ENCODE measurements around the gene MAGEF1. TPM values are rescaled to one million over a fixed set of nuclear protein-coding genes. Genes with fewer than 3 reads are reported as not detected.

MAGEF1 gene
- total RNA-seq, 2 donors from 2014 or later, result 50.2 to 71.6 TPM

- Histone ChIP-seq H3K27me3 (replicated peaks; ENCODE audit: insufficient read depth) (no peaks in the 10 kb centered on the region), H3K36me3 (no peaks in the 10 kb centered on the region), H3K4me3 (no peak overlapping the region), H3K4me1 (replicated peaks) (no peaks in the 10 kb centered on the region), H3K9me3 (no peaks in the 10 kb centered on the region), H3K27ac (no peak overlapping the region)
- intact Hi-C loops (cut with DNase I), result no loop called here
- TF ChIP-seq POLR2AphosphoS5 (IDR thresholded peaks at IDR 0.05) (no peak), POLR2A (IDR thresholded peaks at IDR 0.05) (no peak)
- TF ChIP-seq, protein P1, sequence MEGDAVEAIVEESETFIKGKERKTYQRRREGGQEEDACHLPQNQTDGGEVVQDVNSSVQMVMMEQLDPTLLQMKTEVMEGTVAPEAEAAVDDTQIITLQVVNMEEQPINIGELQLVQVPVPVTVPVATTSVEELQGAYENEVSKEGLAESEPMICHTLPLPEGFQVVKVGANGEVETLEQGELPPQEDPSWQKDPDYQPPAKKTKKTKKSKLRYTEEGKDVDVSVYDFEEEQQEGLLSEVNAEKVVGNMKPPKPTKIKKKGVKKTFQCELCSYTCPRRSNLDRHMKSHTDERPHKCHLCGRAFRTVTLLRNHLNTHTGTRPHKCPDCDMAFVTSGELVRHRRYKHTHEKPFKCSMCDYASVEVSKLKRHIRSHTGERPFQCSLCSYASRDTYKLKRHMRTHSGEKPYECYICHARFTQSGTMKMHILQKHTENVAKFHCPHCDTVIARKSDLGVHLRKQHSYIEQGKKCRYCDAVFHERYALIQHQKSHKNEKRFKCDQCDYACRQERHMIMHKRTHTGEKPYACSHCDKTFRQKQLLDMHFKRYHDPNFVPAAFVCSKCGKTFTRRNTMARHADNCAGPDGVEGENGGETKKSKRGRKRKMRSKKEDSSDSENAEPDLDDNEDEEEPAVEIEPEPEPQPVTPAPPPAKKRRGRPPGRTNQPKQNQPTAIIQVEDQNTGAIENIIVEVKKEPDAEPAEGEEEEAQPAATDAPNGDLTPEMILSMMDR (IDR thresholded peaks at IDR 0.05), result no peak
- DNase-seq (ENCODE audit: low spot score), result no peak
- WGBS, result 97% methylated on average over 11 of the region's 11 CpGs
These were observed 29.2 kb downstream of the MAGEF1 start for GRCh38 chr3:184682671-184683070.

DNA sequence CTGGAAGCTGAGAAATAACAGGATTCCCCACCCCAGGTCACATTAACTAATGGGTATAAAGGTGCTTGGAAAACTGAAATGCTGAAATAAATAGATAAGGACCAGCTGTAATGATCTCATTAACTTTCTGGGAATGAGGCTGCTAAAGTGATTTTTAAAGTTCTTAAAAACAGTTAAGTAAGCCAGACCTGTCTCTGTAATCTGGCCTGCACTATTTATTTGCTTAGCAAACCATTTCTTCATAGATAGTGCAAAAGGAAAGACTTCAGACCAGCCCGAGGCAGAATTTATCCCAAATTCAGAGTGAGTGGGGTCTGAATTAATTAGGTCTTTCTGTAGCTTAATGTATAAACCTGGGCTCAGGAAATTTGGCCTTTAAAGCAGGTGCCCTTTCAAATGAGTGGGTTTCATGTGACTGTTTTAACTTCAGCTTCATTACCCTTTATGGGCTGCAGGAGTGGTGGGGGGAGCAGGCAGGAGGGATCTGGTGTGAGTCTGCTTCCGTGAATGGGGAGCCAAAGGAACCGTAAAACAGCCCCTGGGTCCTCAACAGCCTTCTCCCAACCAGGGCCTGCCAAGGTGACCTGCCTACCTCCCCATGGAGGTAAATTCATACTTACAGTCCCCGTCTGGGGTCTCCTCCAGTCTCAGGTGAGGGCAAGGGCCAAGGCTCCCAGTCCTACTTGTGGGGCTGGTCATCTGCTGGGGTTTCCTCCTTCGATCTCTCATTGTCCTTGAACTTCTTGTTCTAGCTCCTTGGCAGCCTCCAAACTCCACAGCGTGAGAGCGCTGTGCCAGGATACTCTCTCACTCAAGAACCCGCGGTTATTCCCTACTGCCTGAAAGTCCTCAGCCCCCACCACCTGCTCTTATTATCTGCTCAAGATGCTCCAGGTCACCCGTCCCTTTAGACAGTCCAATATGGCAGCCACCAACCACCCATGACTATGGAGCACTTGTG, 31.2 kb downstream of the MAGEF1 start:
- WGBS, result 77% methylated on average over 10 of the region's 10 CpGs
- H3K4me1 ChIP-seq (replicated peaks), result no peaks in the 10 kb centered on the region
- no peak for DNase-seq (ENCODE audit: low spot score)

GRCh38 chr3:184679056-184679816, 32.6 kb downstream of the MAGEF1 start:
- TF ChIP-seq, protein P1 (IDR thresholded peaks at IDR 0.05), result no peak
- TF ChIP-seq POLR2A (IDR thresholded peaks at IDR 0.05) (no peak), POLR2AphosphoS5 (IDR thresholded peaks at IDR 0.05) (no peak)
- H3K4me3 ChIP-seq, result no peak overlapping the region
- H3K4me1 ChIP-seq (replicated peaks), result no peaks in the 10 kb centered on the region
- peak overlapping the region in 1 of 2 donors; percentile 49 for H3K27ac ChIP-seq
- intact Hi-C loops (cut with DNase I), result no loop called here
- H3K27me3 ChIP-seq (replicated peaks; ENCODE audit: insufficient read depth), result no peaks in the 10 kb centered on the region
- no peak for DNase-seq (ENCODE audit: low spot score)
- WGBS, result 44% methylated on average over 24 of the region's 24 CpGs
- no peaks in the 10 kb centered on the region for H3K36me3 ChIP-seq
- no peaks in the 10 kb centered on the region for H3K9me3 ChIP-seq

More for the DNA sequence above, 31.2 kb downstream of the MAGEF1 start:
- intact Hi-C loops (cut with DNase I), result no loop called here
- H3K36me3 ChIP-seq, result no peaks in the 10 kb centered on the region
- no peaks in the 10 kb centered on the region for H3K27me3 ChIP-seq (replicated peaks; ENCODE audit: insufficient read depth)
- no peaks in the 10 kb centered on the region for H3K9me3 ChIP-seq
- H3K4me3 ChIP-seq, result no peak overlapping the region
- no peak overlapping the region for H3K27ac ChIP-seq
- TF ChIP-seq, protein P1 (IDR thresholded peaks at IDR 0.05), result no peak
- no peak for TF ChIP-seq POLR2AphosphoS5 (IDR thresholded peaks at IDR 0.05)
- TF ChIP-seq POLR2A (IDR thresholded peaks at IDR 0.05), result no peak

- DNase-seq (ENCODE audit: low spot score), result no peak
- intact Hi-C loops (cut with DNase I), result no loop called here
- Histone ChIP-seq H3K9me3 (no peaks in the 10 kb centered on the region), H3K27me3 (replicated peaks; ENCODE audit: insufficient read depth) (no peaks in the 10 kb centered on the region), H3K4me3 (no peak overlapping the region), H3K27ac (peak overlapping the region in 1 of 2 donors; percentile 49), H3K36me3 (no peaks in the 10 kb centered on the region), H3K4me1 (replicated peaks) (no peaks in the 10 kb centered on the region)
- 59% methylated on average over 16 of the region's 16 CpGs for WGBS
- no peak for TF ChIP-seq POLR2A (IDR thresholded peaks at IDR 0.05)
- no peak for TF ChIP-seq POLR2AphosphoS5 (IDR thresholded peaks at IDR 0.05)
- TF ChIP-seq, protein P1 (IDR thresholded peaks at IDR 0.05), result no peak
These were observed 33.4 kb downstream of the MAGEF1 start for GRCh38 chr3:184678317-184679055.
